GM10248 (cell line): ENCODE data around the gene PWWP2B.
"Not testable (repeated sequence)": the region's sequence is repeated elsewhere in the genome, so short reads cannot be mapped to it uniquely, and the experiment has no call there.

ENCODE experiments used
- CTCF ChIA-PET: fragments of 300-600 bp; sonication (Branson Sonifier 250); formaldehyde crosslinking; extraction: SDS; loops from one replicate; lab custom pipeline; 2021; ENCODE audit warnings: antibody characterized with exemption; lab: Yijun Ruan, JAX
- POLR2A ChIA-PET: fragments of 350-650 bp; sonication (Branson Sonifier 250); formaldehyde crosslinking; extraction: SDS; loops from one replicate; lab custom pipeline; 2020; ENCODE audit warnings: antibody characterized with exemption; lab: Yijun Ruan, JAX
- DNase-seq: peaks from one replicate; pipeline ENCODE4 v3.0.0; 2012; ENCODE audit errors: extremely low spot score
- CTCF ChIP-seq: IDR thresholded peaks from 2 replicates; pipeline ENCODE4 v1.5.1; 2012; ENCODE audit warnings: mild to moderate bottlenecking, low read depth; ENCODE audit errors: extremely low read depth, missing control alignments, control extremely low read depth

The PWWP2B gene

GRCh38 chr10:132383751-132384196 lies 13.2 kb upstream of the PWWP2B start:
- CTCF ChIA-PET, result interaction anchor here (1.2 kb wide), 1 partner anchor 72 kb away, joined by 3 read pairs; no protein-coding TSS in a partner anchor
- TF ChIP-seq CTCF, result no peak
- POLR2A ChIA-PET, result no interaction called here
- no peak for DNase-seq

GRCh38 chr10:132384618-132385388 lies 12.2 kb upstream of the PWWP2B start:
- ChIA-PET POLR2A (no interaction called here), CTCF (no interaction called here)
- no peak for DNase-seq
- TF ChIP-seq CTCF, result no peak

- CTCF ChIA-PET, result interaction anchor here (1.1 kb wide), 1 partner anchor 270 kb away, joined by 3 read pairs; no protein-coding TSS in a partner anchor
- TF ChIP-seq CTCF, result no peak
- POLR2A ChIA-PET, result no interaction called here
- DNase-seq, result no peak
These were observed 11.7 kb upstream of the PWWP2B start for GRCh38 chr10:132385389-132385667.

GRCh38 chr10:132385721-132386418 lies 11.1 kb upstream of the PWWP2B start:
- TF ChIP-seq CTCF, result no peak
- ChIA-PET POLR2A (no interaction called here), CTCF (interaction anchor here (1.1 kb wide), 1 partner anchor 269 kb away, joined by 3 read pairs; no protein-coding TSS in a partner anchor)
- no peak for DNase-seq

GRCh38 chr10:132386419-132386831 lies 10.6 kb upstream of the PWWP2B start:
- no peak for TF ChIP-seq CTCF
- DNase-seq, result no peak
- ChIA-PET POLR2A (no interaction called here), CTCF (interaction anchor here (1.1 kb wide), 1 partner anchor 269 kb away, joined by 3 read pairs; no protein-coding TSS in a partner anchor)

GRCh38 chr10:132386896-132387295 lies 10.1 kb upstream of the PWWP2B start:
- DNase-seq, POLR2A ChIA-PET: not testable (repeated sequence)
- CTCF ChIA-PET, result interaction anchor here (0.6 kb wide), 1 partner anchor 253 kb away, joined by 3 read pairs; no protein-coding TSS in a partner anchor
